HAP-1 (cell line): ENCODE measurements around the gene ZG16B.

Experiments used
- DNase-seq, 2 experiments: peaks; one replicate each; pipeline ENCODE4 v3.0.0-alpha.2; 2016 to 2020; ENCODE audit warnings: low spot score in 2 of 2
- H3K27me3 ChIP-seq: fragments of 250-450 bp; sonication (Bioruptor Pico); 2 replicates; pipeline ENCODE4 v1.5.1; 2020; ENCODE audit warnings: low read depth, mild to moderate bottlenecking, moderate library complexity
- H3K36me3 ChIP-seq: fragments of 250-450 bp; sonication (Bioruptor Pico); replicated peaks from 2 replicates; pipeline ENCODE4 v1.5.1; 2020; ENCODE audit warnings: mild to moderate bottlenecking
- H3K4me1 ChIP-seq: fragments of 250-450 bp; sonication (Bioruptor Pico); 2 replicates; pipeline ENCODE4 v1.5.1; 2020; ENCODE audit warnings: mild to moderate bottlenecking
- H3K4me3 ChIP-seq: fragments of 250-450 bp; sonication (Bioruptor Pico); 2 replicates; pipeline ENCODE4 v1.5.1; 2020; ENCODE audit warnings: mild to moderate bottlenecking, moderate library complexity
- H3K9me3 ChIP-seq: fragments of 250-450 bp; sonication (Bioruptor Pico); 2 replicates; pipeline ENCODE4 v1.5.1; 2020; ENCODE audit warnings: mild to moderate bottlenecking, moderate library complexity
- in situ Hi-C: fragments of 300-500 bp; cut with MboI; formaldehyde crosslinking; loops from 3 replicates; pipeline ENCODE4 v1.14.3; 2020; ENCODE audit warnings: low sequenced_read_pairs, inconsistent platforms, mixed read lengths

The ZG16B gene

DNA sequence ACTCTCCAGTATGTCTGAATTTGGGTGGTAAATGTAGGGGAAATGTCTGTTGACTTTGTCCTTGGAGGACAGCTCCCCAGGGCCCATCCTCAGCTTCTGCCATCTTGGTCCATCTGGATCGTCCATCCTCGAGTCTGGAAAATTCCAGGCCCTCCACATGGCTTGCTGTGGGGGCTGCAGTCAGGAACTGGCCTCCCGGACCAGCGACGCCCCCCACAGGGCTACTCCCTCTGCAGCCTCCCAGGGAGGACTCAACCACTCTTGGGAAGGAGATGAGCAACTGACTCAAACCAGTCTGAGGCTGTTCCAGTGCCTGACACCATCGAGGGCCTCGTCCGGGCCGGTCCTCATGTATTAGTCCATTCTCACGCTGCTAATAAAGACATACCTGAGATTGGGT is 5.5 kb upstream of the ZG16B start:
- in situ Hi-C loops = no loop called here
- no peak for DNase-seq
- Histone ChIP-seq H3K9me3 (no peaks in the 10 kb centered on the region), H3K27me3 (peaks cover 17% of the 10 kb centered on the region), H3K4me3 (no peak overlapping the region), H3K4me1 (no peaks in the 10 kb centered on the region), H3K36me3 (no peaks in the 10 kb centered on the region)

DNA sequence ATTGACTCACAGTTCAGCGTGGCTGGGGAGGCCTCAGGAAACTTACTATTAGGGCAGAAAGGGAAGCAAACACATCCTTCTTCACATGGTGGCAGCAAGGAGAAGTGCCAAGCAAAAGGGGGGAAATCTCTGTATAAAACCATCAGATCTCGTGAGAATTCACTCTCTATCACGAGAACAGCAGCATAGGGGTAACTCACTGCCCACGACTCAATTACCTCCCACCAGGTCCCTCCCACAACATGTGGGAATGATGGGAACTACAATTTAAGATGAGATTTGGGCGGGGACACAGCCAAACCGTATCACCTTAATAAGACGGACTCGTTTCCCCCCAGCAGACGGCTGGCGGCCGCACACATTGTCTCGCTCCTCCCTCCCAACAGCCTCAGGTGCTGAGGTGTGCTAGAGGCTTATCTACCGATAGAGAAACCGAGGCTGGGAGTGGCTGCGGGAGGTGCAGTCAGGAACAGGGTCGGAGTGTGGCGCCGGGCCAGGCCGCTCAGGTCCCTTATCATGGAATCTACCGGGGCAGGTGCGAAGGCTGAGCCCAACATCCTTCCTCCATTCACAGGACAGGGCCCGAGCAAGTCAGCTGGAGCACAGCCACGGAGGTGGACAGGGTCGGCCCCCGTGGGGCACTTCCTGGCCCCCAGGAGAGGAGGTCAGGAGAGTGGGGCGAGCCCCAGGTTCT is 4.9 kb upstream of the ZG16B start:
- no peaks in the 10 kb centered on the region for H3K9me3 ChIP-seq
- H3K27me3 ChIP-seq = peaks cover 17% of the 10 kb centered on the region
- H3K36me3 ChIP-seq = no peaks in the 10 kb centered on the region
- no peak overlapping the region for H3K4me3 ChIP-seq
- in situ Hi-C loops = no loop called here
- no peak for DNase-seq
- no peaks in the 10 kb centered on the region for H3K4me1 ChIP-seq

DNA sequence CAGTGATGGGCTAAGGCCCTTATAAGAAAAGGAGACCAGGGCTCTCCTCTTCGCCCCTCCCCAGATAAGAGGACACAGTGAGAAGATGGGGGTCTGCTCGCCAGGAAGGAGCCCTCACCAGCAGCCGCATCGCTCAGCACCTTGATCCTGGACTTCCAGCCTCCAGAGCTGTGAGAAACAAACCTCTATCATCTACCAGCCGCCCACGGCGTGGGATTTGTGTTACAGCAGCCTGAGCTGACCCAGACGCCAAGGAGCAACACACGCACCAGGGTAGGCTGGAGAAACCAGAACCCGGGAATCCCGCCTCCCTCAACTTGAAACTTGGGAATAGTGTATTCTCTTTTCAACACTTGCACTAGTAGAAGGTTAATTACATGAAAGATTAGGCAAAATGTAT is 4.2 kb upstream of the ZG16B start:
- in situ Hi-C loops = no loop called here
- Histone ChIP-seq H3K4me3 (no peak overlapping the region), H3K27me3 (peaks cover 17% of the 10 kb centered on the region), H3K36me3 (no peaks in the 10 kb centered on the region), H3K9me3 (no peaks in the 10 kb centered on the region), H3K4me1 (no peaks in the 10 kb centered on the region)
- no peak for DNase-seq

DNA sequence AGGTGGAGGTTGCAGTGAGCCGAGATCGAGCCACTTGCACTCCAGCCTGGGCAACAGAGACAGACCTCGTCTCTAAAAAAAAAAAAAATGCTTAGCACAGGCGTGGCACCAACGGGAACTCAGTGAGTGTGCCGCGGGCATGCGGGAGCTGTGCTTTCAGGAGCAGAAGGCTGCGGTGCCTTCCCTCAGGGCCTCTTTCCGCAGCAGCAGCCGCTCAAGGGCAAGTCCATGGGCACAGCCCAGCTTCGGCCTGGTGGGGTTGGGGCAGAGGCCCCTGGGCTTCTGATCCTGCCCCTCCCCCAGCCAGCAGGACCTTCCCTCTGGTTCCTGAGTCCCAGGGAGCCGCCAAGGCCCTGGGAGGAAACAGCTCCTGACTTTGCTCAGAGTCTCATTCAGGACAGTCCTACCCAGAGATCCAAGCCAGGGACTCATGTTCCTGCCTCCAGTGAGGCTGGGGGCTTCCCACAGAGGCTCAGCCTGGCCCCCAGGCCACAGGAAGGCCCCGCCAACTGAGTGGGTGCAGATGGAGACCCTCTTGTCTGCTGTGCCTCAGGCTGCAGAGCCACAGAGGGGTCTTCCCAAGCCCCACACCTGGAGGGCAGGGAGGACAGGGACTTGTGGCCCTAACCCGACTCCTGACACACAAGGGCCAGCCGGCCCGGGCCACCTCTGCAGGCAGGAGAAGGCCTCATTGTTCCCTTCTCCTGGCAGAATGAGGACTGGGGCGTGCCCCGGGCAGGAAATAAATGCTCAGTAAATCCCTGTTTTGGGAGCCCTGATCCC is 3.3 kb upstream of the ZG16B start:
- H3K27me3 ChIP-seq = peaks cover 17% of the 10 kb centered on the region

DNA sequence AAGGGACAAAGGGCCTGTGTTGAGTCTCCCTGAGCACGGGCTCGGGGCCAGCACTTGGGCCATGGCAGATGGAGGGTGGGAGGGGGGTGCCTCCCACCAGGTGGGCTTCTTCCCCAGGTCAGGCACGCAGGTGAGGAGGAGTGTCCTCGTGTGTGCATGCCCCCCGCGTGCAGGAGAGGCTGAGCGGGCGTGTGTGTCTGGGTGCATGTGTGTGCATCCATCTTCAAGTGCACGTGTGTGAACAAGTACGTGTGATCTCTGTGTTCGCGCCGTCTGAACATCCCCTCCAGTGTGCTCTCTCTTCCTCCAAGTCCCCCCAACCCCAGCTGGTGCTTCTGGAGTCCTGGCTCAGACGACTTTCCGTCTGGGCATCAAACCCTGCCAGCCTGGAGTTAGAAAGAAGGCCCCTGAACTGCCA is 2.7 kb upstream of the ZG16B start:
- in situ Hi-C loops = no loop called here

More for the DNA sequence above, 3.3 kb upstream of the ZG16B start:
- H3K36me3 ChIP-seq = no peaks in the 10 kb centered on the region
- no peak for DNase-seq
- H3K4me1 ChIP-seq = no peaks in the 10 kb centered on the region
- no peak overlapping the region for H3K4me3 ChIP-seq
- no peaks in the 10 kb centered on the region for H3K9me3 ChIP-seq
- in situ Hi-C loops = no loop called here

DNA sequence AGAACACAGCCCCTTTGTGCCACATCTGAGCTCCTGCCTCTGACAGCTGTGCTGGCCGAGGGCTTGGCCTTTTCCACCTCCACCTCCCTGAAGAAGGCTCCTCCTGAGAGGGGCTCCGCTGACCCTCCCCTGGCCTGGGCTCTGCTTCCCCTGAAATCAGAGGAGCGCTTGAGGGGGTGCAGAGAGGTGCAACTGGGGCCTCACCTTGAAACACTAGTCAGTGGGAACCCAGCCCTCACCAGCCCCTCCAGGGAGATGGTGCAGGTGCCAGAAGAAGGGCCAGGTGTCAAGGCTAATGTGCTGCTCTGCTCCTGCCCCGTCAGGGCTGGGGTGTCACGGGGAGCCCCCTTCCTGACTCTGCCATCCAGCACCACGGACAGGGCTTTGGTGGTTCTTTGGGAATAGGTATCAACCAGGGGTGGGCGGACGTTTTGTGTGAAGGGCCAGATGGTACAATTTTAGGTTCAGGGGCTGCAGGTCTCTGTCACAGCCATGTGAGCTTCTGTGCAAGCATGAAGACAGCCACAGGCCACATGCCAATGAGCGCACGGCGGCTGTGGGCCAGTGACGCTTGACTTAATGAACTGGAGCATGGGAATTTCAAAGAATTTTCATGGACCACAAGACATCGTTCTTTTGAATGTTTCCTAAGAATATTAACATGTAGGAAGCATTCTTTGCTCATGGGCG is 2.1 kb upstream of the ZG16B start:
- Histone ChIP-seq H3K27me3 (peaks cover 13% of the 10 kb centered on the region), H3K9me3 (no peaks in the 10 kb centered on the region), H3K4me3 (no peak overlapping the region), H3K36me3 (no peaks in the 10 kb centered on the region), H3K4me1 (no peaks in the 10 kb centered on the region)
- in situ Hi-C loops = no loop called here
- no peak for DNase-seq

More for the DNA sequence above, 2.7 kb upstream of the ZG16B start:
- no peak for DNase-seq
- Histone ChIP-seq H3K4me1 (no peaks in the 10 kb centered on the region), H3K27me3 (peaks cover 17% of the 10 kb centered on the region), H3K9me3 (no peaks in the 10 kb centered on the region), H3K4me3 (no peak overlapping the region), H3K36me3 (no peaks in the 10 kb centered on the region)

DNA sequence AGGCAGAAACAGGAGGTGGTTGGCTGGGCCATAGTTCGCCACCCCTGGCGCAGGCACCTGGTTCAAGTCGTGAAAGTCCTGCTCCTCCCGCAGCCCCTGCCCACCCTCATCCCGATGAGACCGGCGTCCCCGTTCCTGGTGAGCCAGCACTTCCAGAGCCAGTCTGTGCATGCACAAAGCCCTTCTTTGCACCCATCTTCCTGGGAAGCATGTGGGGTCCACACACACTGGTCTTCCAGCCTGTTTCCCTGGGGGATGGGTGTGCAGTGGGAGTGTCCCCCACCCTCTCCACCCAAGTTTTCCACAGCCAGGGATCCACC is 1.6 kb upstream of the ZG16B start:
- Histone ChIP-seq H3K9me3 (no peaks in the 10 kb centered on the region), H3K36me3 (no peaks in the 10 kb centered on the region), H3K4me1 (no peaks in the 10 kb centered on the region), H3K27me3 (peaks cover 10% of the 10 kb centered on the region; the same call in 1 of the 2 replicates), H3K4me3 (no peak overlapping the region)
- in situ Hi-C loops = no loop called here
- no peak for DNase-seq

DNA sequence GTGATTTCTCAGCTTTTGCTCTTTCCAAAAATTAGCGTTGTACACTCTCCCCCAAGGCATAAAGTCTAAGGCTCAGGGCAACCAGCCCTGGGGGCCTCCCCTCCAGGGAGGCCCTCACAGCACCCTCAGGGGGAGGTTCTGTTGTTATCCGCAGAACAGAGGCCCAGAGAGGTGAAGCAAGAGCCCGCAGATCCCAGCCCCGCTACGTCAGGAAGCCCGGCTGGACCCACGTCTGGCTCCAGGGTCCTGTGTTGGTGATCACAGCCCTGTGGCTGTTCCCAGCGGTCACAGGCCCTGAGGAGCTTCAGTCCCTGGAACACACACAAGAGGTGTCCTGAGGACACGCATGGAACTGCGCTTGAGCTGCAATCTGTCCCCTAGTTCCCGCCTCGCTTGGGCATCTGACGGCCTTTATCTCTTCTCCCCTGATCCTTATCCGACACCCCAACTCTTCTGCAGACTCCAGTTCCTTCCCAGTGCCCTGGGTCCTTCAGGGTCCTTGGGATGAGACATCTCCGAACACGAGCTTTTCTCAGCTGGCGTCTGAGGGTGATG is 1.1 kb upstream of the ZG16B start:
- Histone ChIP-seq H3K27me3 (peaks cover 10% of the 10 kb centered on the region; the same call in 1 of the 2 replicates), H3K9me3 (no peaks in the 10 kb centered on the region), H3K4me3 (no peak overlapping the region), H3K4me1 (no peaks in the 10 kb centered on the region), H3K36me3 (no peaks in the 10 kb centered on the region)
- in situ Hi-C loops = no loop called here
- no peak for DNase-seq

DNA sequence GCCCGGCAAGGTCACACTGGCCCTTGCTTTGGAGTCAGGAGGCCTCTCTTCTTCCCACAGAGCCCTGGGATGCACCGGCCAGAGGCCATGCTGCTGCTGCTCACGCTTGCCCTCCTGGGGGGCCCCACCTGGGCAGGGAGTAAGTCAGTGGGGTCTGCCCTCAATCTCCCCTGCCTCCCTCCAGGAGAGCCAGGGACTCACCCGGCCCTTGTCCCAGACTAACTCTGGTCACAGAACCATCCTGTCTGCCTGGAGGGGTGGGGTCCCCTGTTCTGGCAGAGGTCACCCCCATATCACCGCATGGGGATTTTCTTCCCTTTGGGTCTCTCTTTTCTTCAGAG is 222 bp downstream of the ZG16B start:
- in situ Hi-C loops = no loop called here
- Histone ChIP-seq H3K4me3 (no peak overlapping the region), H3K9me3 (no peaks in the 10 kb centered on the region), H3K4me1 (no peaks in the 10 kb centered on the region), H3K27me3 (peaks cover 10% of the 10 kb centered on the region; the same call in 1 of the 2 replicates), H3K36me3 (no peaks in the 10 kb centered on the region)
- DNase-seq = no peak

DNA sequence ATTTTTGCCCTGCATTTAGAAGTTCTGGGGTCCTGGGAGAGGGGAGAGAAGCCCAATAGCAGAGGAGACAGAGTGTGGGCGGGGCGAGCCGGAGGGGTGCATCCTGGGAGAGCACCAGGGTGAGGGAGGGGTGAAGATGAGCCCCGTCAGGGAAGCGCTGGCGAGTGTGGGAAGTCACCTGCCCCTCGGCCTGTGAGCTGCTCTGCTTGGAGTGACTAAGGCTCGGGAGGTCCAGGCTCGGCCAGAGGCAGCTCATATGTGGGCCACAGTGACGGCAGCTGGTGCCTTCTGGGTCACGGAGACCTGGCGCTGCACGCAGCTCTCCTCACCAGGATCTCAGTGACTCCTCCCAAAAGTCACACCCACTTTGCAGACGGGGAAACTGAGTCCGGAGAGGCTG is 1.1 kb downstream of the ZG16B start:
- Histone ChIP-seq H3K36me3 (no peaks in the 10 kb centered on the region), H3K4me3 (no peak overlapping the region), H3K27me3 (peaks cover 4% of the 10 kb centered on the region; the same call in 1 of the 2 replicates), H3K9me3 (no peaks in the 10 kb centered on the region), H3K4me1 (no peaks in the 10 kb centered on the region)
- in situ Hi-C loops = no loop called here
- no peak for DNase-seq

DNA sequence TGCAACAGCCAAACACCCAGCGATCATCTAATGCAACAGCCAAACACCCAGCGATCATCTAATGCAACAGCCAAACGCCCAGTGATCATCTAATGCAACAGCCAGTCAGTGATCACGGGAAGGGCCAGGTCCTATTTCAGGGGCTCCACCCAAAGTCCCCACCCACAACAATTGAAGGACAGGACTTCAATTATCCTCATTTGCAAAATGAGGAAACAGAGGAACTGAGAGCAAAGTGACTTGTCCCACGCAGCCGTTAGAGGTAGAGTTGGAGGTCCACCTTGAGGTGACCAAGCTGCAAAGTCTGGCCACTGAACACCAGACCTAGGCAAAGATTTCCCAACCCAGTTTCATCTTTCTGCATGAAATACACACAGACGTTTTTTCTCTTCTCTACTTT is 3.7 kb downstream of the ZG16B start:
- in situ Hi-C loops = no loop called here

DNA sequence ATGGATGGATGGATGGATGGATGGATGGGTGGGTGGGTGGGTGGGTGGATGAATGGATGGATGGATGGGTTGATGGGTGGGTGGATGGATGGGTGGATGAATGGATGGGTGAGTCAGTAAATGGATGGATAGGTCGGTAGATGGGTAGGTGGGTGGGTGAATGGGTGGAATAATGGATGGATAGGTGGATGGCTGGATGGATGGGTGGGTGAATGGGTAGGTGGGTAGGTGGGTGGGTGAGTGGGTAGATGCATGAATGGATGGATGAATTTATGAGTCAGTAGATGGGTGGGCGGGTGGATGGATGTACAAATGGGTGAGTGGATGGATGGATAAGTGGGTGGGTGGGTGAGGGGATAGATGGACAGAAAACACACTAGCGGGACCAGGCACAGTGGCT is 4.9 kb downstream of the ZG16B start:
- in situ Hi-C loops = no loop called here

More for the DNA sequence above, 3.7 kb downstream of the ZG16B start:
- Histone ChIP-seq H3K9me3 (no peaks in the 10 kb centered on the region), H3K4me1 (no peaks in the 10 kb centered on the region), H3K27me3 (peaks cover 4% of the 10 kb centered on the region; the same call in 1 of the 2 replicates), H3K4me3 (no peak overlapping the region), H3K36me3 (no peaks in the 10 kb centered on the region)
- no peak for DNase-seq

DNA sequence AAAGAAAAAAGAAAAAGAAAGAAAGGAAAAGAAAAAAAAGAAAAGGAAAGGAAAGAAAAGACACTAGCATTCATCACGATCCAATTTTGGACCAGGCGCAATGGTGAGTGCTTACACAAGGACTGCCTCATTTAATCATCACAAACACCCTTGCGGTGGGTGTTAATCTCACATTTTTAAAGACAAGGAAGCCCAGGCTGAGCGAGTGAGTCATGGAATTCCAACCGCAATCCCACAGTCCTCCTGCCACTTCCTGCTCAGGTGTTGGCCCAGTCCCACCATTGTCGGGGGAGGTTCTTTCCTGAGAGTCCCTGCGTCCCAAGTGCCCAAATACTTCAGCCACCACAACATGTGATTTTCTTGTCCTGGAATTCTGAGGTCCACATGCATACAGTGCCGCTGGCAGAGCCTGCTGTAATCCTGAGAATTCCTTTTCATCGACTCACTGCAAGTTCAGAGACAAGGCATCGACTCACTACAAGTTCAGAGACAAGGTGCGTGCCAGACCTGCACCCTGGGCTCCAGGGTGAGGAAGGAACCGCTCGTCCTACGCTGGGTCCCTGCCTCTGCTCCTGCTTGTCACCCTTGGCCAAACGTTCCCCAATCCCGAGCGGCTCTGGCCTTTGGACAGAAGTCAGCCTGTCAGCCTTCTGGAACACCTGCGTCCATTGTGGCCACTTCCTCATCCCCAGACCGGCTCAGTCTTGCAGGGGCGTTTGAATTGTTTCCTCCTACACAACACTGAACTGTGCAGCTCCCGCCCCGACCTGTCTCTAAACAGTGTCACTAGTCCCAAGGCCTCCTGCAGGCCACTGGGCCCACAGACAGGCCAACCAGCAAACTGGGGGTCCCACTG is 5.8 kb downstream of the ZG16B start:
- no peaks in the 10 kb centered on the region for H3K9me3 ChIP-seq
- H3K36me3 ChIP-seq = no peaks in the 10 kb centered on the region
- H3K4me3 ChIP-seq = no peak overlapping the region
- DNase-seq = no peak
- no peaks in the 10 kb centered on the region for H3K27me3 ChIP-seq
- in situ Hi-C loops = no loop called here
- no peaks in the 10 kb centered on the region for H3K4me1 ChIP-seq

More for the DNA sequence above, 4.9 kb downstream of the ZG16B start:
- H3K4me3 ChIP-seq = no peak overlapping the region
- H3K27me3 ChIP-seq = no peaks in the 10 kb centered on the region
- no peaks in the 10 kb centered on the region for H3K36me3 ChIP-seq
- no peaks in the 10 kb centered on the region for H3K9me3 ChIP-seq
- no peaks in the 10 kb centered on the region for H3K4me1 ChIP-seq
- DNase-seq = no peak
